Gastroesophageal sphincter (tissue), 3 donors: Measurements from ENCODE around the gene AGR3.

Experiments
- CTCF ChIP-seq, 4 experiments: fragments of 200-600 bp in 2 of 4; fragments of 450-650 bp in 2 of 4; sonication (generic) in 1 of 4; IDR thresholded peaks; one replicate each; pipeline ENCODE4 v1.5.1; 2017 to 2019; ENCODE audit warnings: antibody characterized with exemption in 4 of 4, mild to moderate bottlenecking in 2 of 4, moderate library complexity in 2 of 4
- POLR2AphosphoS5 ChIP-seq: sonication (generic); formaldehyde crosslinking; IDR thresholded peaks from one replicate; pipeline ENCODE4 v1.6.1; 2017; ENCODE audit warnings: antibody characterized with exemption

- no peak for TF ChIP-seq CTCF (IDR thresholded peaks at IDR 0.05)
- no peak for TF ChIP-seq POLR2AphosphoS5
Observed at GRCh38 chr7:16889851-16890415, 8.2 kb upstream of the AGR3 start.
